HG02840 (cell line): ENCODE measurements around the gene SPOCD1.

ENCODE experiments used
- ATAC-seq: cut with Tn5 transposase; IDR thresholded peaks from one replicate; pipeline ENCODE4 v1.9.1; 2021; ENCODE audit warnings: mild to moderate bottlenecking, moderate library complexity, moderate number of reproducible peaks; ENCODE audit not compliant: unreplicated experiment, low FRiP score

SPOCD1 gene

GRCh38 chr1:31776032-31776431 lies 39.8 kb downstream of the SPOCD1 start:
- no peak for ATAC-seq

GRCh38 chr1:31775210-31775999 lies 40.4 kb downstream of the SPOCD1 start:
- ATAC-seq = no peak

- no peak for ATAC-seq
Measured at GRCh38 chr1:31774495-31774894, 41.3 kb downstream of the SPOCD1 start.

- no peak for ATAC-seq
Measured at GRCh38 chr1:31773861-31774260, 42.0 kb downstream of the SPOCD1 start.

GRCh38 chr1:31772669-31773248 lies 43.1 kb downstream of the SPOCD1 start:
- no peak for ATAC-seq

- ATAC-seq = no peak
Measured at GRCh38 chr1:31771891-31772668, 43.7 kb downstream of the SPOCD1 start.

GRCh38 chr1:31769720-31770390 lies 46.0 kb downstream of the SPOCD1 start:
- ATAC-seq = no peak

GRCh38 chr1:31768939-31769704 lies 46.7 kb downstream of the SPOCD1 start:
- no peak for ATAC-seq

- no peak for ATAC-seq
Measured at GRCh38 chr1:31768407-31768907, 47.4 kb downstream of the SPOCD1 start.

- ATAC-seq = no peak
Measured at GRCh38 chr1:31767225-31767624, 48.6 kb downstream of the SPOCD1 start.

- no peak for ATAC-seq
Measured at GRCh38 chr1:31765516-31765915, 50.3 kb downstream of the SPOCD1 start.

- ATAC-seq = no peak
Measured at GRCh38 chr1:31765041-31765467, 50.8 kb downstream of the SPOCD1 start.

- no peak for ATAC-seq
Measured at GRCh38 chr1:31764312-31765040, 51.3 kb downstream of the SPOCD1 start, which contains the start of gene ADGRB2. TSS of gene ADGRB2 (minus strand) at chr1:31764340. CDS start at chr1:31757221, 7,119 bp downstream.

- ATAC-seq = no peak
Measured at GRCh38 chr1:31763671-31764311, 52.0 kb downstream of the SPOCD1 start.

GRCh38 chr1:31762726-31763670 lies 52.8 kb downstream of the SPOCD1 start:
- no peak for ATAC-seq

- ATAC-seq = no peak
Measured at GRCh38 chr1:31762323-31762722, 53.5 kb downstream of the SPOCD1 start.

GRCh38 chr1:31761883-31762282 lies 53.9 kb downstream of the SPOCD1 start:
- ATAC-seq = no peak
